Stimulated activated CD8-positive, alpha-beta memory T cell treated with anti-CD3 and anti-CD28 coated beads, Interleukin-15, amount 100 ng/mL, for 1 hour (primary cell): ENCODE results near the gene GALNT17.

Source experiments
- DNase-seq: peaks from one replicate; pipeline ENCODE4 v3.0.0-alpha.2; 2020; ENCODE audit warnings: low read depth

Gene GALNT17

DNA sequence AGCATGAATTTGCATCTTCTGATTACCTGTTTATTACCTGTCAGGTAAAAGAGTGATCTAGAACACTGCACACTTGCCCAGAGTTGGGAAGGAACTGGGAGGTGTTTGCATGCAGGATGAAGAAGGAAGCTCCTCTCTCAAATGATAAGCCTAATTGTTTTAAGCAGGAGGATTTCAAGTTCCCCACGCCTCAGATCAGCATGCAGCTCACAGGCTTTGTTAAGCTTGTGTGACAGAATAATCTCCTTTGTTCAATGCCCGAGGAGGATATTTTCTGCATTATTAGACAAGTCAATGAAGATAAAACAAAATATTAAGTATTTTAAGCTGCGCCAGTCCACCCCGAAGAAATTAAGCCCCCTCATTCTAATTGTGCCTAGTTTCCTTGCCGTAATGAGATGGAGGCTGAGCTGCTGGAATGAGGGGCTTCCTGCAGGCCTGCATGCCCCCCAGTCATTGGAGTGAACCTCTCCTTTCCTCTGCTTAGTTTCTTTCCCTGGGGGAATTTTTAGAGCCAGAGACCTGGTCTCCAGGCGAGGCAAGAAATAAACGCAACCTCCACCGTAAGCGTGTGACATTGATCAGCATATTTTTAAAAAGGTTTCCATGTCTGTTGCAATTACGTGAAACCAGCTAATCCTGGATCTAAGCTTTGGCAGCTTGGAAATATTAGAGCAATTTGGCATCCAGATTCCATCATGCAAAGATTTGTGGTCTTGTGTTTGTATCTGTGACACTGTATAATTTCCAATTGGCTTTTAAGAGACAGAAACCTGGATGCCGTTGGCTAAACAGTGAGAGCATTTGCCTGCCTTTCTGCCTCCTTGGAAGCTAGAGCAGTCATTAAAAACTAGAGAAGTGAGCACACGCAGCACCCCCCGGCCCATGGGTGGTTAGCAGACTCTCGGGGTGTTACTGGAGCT, 376.0 kb downstream of the GALNT17 start:
- no peak for DNase-seq

DNA sequence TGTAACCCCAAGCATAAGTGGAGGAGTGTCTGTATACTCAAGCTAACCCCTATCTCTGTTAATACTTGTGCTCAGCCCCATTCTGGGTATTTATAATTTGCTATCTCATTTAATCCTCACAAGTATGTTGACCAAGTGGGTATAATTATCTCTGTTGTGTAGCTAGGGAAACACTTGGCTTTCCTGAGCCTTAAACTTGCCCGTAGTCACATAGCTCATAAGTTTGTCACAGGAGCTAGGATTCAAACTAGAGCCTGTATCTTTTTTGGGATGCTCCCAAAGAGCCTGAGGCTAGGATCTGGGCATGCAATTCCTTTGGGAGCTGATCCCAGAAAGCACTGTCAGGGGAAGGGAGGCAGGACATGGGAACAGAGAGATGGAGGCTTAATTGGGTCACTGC, 377.4 kb downstream of the GALNT17 start:
- DNase-seq: no peak

GRCh38 chr7:71511361-71511807, 379.4 kb downstream of the GALNT17 start:
- no peak for DNase-seq

DNA sequence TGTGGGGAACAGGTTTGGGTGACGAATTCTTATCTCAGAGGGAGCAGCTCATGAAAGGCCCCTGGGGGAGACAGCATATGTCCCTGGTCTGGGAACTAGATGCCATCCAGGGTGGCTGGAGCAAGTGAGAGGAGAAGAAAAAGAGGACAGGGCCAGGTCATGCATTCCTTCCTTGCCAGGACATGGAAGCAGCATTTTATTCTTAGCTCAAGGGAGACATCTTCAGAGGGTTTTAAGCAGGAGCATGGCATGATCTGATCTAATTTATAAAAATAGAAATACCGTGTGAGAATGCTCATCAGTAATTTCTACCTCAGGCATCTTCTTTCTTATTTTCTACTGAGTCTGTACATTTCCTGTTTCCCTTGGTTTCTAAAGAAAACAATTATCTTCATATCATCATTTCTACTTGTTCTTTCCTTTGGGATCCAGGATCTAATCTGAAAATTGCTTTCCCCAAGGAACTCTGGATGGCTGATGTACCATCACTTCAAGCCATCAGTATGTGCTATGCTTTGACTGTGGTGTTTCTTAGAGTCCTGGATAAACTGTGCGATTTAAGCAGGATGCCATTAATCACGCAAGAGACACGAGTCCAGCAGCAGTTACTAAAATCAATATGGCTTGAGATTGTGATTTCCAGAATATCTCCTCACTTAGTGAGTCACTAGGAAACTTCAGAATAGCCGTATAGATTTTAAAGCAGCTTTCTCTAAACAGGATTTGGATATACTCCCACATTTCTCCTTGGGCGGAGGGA, 386.2 kb downstream of the GALNT17 start:
- DNase-seq: no peak

- DNase-seq: no peak
These were observed 386.9 kb downstream of the GALNT17 start for GRCh38 chr7:71518880-71519279.

GRCh38 chr7:71521506-71521905, 389.6 kb downstream of the GALNT17 start:
- DNase-seq: no peak

DNA sequence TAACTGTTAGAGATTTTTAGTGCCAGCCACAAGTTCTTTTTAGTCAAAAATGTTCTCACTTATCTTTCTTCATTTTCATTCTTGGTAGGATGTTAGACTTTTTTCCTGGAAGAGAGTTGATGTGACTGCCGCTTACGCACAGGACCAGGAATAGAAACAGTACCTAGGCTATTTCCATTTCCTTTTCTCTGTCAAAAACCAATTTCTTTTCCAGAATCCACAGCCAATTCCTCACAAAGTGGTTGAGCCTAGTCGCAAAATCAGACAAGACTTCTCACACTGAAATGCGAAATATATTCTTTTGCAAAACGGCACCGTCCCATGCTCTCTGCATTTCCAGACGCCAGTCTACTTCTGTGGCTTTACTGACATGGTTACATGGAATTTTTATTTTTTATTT, 394.2 kb downstream of the GALNT17 start:
- no peak for DNase-seq

- no peak for DNase-seq
These were observed 395.3 kb downstream of the GALNT17 start for GRCh38 chr7:71527213-71527612.

DNA sequence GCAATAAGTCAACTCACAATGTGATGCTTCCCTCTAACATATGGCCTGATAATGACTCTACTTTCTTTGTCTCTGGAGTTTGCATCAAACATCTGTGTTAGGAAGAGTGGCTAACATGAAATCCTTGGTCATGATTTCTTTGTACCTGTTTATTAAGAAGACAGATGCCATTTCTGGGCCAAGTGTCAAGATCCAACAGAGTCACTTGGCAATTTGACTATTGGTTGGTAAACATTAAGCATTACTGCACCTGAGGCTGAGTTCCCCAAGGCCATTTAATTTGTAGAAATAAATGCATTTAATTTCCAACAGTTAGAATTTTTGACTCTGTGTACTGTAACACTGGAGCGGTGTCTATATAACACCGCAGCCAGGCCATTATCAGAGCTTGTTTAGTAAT, 403.7 kb downstream of the GALNT17 start:
- no peak for DNase-seq

DNA sequence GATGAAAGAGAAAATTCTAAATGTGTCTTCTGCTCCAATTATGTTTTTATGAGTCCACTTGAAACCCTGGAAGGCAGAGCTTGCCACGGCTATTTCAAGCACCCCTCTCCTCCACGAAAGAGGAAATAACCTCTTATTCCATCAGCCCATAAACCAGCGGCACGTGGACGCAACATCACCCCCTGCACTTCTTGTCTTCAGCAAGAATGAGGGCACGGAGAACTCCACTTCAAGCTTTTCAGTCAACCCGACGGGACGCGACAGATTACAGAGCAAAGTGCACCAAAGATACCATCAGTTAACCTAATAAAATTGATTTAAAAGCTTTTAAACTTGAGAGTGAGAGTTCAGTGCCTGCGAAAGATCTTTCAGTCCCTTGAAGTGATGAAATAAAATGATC, 406.3 kb downstream of the GALNT17 start:
- no peak for DNase-seq

- no peak for DNase-seq
These were observed 407.7 kb downstream of the GALNT17 start for GRCh38 chr7:71539615-71540014.

- DNase-seq: no peak
These were observed 409.9 kb downstream of the GALNT17 start for GRCh38 chr7:71541707-71542353.

DNA sequence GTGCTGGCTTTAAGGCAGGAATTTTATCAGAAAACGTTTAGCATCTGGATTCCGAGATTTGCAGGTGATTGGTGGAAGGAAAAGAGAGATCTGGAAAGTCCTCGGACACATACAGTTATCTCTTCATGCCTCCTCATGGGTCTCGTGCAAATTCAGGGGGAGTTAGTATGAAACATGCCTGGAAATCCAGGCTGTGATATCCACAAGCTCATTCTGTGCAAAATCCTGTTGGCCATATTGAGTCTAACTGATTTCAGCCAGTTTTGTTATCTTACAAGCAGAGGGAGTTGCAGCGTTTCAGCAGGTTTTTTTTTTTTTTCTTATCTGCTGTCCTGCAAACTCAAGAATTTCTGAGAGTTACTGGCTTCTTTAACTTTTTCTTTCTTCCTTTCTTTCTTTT, 411.5 kb downstream of the GALNT17 start:
- no peak for DNase-seq

DNA sequence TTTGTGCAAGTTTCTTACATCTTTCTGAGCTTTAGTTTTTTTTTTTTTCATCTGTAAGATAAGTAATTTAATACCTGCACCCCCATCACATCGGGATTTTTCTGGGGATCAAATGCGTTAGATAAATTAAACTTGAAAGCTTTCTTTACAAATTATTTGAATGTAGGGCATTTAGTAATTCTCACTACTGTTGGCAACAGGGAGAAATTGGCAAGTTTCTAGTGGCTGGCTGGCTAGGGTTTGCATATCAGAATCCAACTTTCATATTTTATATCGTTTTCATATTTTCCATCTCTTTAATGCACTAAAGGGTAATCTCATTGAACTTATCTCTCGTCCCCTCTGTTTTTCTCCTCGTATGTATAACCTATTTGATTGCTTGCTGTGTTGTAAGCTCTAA, 412.9 kb downstream of the GALNT17 start:
- DNase-seq: no peak

DNA sequence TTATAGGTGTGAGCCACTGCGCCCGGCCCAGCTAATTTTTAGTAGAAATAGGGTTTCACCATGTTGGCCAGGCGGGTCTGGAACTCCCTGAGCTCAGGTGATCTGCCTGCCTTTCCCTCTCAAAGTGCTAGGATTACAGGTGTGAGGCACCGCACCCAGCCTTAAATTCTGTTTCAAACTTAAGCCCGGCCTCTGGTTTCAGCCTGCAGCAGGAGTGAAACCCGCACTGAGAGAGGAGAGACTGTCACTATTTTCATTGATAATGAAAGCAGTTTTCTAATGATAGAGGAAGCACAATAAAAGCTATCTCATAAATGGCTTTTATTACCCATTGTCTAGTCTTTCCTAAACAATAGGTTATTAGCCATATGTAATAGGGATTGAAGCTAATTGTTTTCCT, 415.5 kb downstream of the GALNT17 start:
- no peak for DNase-seq

- DNase-seq: no peak
These were observed 416.8 kb downstream of the GALNT17 start for GRCh38 chr7:71548746-71549145.

GRCh38 chr7:71553306-71553705, 421.4 kb downstream of the GALNT17 start:
- DNase-seq: no peak

GRCh38 chr7:71555758-71556157, 423.8 kb downstream of the GALNT17 start:
- DNase-seq: no peak

- DNase-seq: no peak
These were observed 427.1 kb downstream of the GALNT17 start for GRCh38 chr7:71558806-71559613.

- no peak for DNase-seq
These were observed 428.5 kb downstream of the GALNT17 start for GRCh38 chr7:71560354-71560995.

DNA sequence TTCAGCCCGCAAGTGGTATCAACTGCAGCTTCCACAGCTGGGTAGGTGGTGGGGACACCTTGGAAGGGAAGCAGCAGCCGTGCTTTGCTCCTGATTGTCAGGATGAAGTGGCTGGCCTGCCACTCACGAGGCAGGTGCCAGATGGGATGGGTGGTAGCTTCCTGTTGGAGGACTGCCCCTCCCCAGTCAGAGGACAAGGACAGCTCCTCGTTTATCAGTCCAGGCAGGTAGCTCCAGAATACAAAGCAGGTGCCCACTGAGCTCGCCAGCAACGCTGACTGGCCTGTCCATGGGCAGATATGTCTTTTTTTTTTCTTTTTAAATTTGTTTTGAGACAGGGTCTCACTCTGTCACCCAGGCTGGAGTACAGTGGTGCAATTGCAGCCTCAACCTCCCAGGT, 431.3 kb downstream of the GALNT17 start:
- no peak for DNase-seq
